NOMO-1 (cell line): ENCODE measurements around the gene UBE2H.
A peak's percentile ranks its signal among the peaks of the same experiment; 100 is the strongest.
"Not testable (repeated sequence)": the region's sequence is repeated elsewhere in the genome, so short reads cannot be mapped to it uniquely, and the experiment has no call there.

Experiments
- DNase-seq, 2 experiments: peaks; one replicate each; lab custom pipeline; 2025; ENCODE audit not compliant: unreplicated experiment in 2 of 2; lab: John Stamatoyannopoulos, UW

UBE2H gene

DNA sequence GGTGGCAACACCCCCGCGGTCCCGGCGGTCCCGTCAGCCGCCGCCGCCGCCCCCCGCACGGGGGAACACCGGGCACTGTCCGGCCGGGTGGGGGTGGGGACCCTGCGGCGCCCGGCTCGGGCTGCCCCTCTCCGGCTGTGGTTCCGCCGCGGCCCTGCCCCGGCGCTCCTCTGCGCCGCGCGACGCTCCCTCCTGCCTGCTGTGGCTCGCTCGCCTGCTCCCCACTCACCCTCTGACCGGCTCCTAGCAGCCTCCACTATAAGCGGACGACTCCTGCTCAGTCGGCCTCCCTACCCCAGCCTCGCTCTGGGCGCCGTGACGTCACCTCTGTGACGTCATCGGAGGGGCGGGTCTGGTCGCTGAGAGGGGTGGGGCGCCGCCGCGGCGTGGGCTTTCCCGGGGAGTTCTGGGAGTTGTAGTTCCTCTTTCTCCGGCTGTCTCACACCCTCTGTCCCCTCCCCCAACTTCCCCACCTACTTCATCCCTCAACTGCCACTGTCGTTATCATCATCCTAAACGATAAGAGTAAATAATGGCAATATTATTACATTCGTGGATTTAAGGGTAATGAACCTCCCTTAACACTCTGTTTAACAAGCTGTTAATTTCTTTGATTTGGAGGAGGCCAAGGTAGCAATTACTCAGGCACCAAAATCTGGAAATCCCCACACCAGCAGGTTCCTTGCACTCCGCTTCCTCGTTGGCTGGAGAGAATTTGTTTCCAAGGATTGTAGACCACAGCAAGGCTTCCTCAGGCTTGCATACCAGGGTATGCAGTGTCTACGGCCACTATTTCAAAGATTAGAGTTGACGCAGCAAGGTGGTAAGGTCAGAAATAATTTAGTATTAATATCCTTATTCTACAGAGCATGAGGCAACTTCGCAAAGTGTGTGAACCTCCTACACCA is at the start of gene UBE2H:
TSS of gene UBE2H (minus strand) at position 308 of the 908 bp plus-strand sequence. CDS start 405 bp downstream, outside the sequence.
- DNase-seq = peak; percentile 41 to 65

- DNase-seq = no peak
These were observed 45.7 kb upstream of the UBE2H start for GRCh38 chr7:129998446-129998845.

DNA sequence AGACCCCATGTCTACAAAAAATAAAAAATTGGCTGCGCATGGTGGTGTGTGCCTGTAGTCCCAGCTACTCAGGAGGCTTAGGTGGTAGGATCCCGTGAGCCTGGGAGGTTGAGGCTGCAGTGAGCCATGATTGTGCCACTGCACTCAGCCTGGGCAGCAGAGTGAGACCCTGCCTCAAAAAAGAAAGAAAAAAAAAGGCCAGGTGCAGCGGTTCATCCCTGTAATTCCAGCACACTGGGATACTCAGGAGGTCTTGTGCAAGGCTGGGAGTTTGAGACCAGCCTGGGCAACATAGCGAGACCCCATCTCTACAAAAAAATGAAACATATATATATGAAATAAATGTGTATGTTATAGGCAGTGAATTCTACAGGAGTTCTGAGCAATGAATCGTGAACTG is 44.5 kb upstream of the UBE2H start:
- no peak for DNase-seq

DNA sequence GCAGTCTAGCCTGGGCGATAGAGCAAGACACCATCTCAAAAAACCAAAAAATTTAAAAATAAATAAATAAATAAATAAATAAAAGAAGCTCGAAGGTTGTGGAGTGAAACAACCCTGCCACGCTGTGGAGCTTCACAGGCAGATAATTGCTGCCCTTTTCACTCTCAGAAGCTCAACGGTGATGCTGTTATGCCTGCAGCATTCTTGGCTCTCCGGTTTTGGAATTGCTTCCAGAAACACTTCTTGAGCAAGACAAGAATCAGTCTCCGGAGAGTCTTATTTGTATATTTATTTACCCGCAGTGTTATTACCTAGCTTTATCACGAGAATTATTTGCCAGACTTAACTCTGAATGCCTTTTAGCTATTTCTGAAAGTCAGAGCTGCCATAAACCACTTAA is 40.5 kb upstream of the UBE2H start:
- DNase-seq = no peak

DNA sequence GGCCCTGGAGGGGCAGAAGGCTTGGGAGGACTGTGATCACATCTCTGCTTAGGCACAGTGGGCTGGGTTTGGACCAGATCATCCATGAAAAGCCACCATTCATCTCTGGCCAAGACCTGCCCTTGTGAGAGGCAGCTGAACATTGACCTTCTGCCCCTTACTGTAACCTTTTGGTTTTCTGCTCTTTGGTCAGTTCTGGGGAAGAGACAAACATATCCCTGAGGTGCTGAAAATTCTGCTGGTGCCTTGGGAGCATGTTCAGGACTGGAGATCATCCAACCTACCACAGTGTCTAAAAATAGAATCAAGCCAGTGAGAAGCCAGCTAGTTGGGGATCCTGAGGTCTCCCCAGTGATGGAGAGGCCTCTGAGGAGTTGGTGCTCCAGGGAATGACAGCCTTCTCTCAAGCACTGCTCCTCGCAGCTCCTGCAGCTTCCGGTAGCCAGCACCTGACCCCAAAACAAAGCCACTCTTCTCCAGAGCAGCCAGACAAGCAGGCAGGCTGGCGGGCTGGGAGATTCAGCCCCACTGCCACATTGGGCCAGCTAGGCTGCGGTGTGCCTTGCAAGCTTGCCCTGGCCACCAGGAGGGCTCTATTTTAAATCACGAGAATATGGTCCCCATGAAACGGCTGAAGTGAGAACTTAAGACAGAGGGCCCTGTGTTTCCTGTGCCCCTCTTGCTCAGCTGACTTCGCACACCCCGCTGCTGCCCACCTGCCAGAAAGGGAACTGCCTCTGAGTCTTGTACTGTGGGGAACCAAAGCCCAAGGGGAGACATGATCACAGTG is 37.8 kb upstream of the UBE2H start:
- no peak for DNase-seq

- no peak for DNase-seq
These were observed 36.7 kb upstream of the UBE2H start for GRCh38 chr7:129989466-129989865.

- no peak for DNase-seq
These were observed 33.8 kb upstream of the UBE2H start for GRCh38 chr7:129986600-129986999.

DNA sequence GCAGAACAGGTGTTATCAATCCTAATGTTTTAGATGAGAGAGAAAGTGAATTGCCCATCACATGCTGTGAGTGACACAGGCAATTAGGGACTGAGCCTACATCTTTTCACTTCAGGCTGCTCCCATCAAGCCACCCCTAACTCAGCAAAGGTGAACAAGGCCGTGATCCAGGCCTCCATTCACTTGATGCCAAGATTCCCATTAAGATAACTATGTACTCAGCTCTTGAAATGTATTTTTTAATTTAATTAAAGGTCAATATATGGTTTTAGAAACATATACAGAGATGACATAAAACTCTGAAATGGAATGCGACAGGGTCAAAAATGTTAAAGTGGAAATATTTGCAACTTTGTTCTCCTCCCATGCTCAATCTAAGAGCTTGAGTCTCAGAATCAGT is 27.9 kb upstream of the UBE2H start:
- DNase-seq = no peak

DNA sequence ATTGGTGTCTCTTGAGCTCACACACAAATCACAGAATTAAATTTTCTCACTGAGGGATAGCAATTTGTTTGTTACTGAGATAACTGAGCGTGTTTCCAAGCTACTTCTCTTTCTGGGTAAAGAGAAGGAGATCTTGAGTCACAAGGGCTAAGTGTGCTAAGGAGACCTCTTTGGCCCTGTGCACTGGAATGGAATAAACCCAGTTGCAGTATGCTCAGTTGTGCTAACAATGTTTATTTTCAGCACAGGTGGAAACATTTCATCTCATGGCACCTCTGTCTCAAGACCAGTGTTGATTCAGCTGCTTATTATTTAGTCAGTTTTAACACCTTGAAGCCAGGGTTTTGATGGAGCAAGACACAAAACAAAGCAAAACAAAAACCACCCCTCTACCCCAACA is 22.5 kb upstream of the UBE2H start:
- no peak for DNase-seq

DNA sequence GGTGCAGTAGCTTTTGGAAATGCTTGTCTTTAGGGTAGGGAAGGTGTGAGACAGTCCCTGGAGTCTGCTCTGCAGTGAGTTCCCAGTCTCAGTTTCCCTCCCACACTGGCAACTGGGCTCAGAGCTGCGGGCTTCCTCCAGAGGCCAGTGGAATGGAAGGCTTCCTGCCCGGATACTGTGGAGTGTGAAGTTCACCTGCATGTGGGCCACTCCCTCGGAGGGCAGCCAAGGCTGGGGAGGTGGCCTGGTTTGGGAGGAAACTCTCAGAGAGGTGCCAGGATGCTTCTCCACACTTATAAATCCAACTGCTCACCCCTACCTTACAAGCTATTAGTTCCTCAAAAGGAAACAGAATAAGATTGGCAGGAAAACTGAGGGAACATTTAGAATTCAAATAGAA is 18.1 kb upstream of the UBE2H start:
- DNase-seq = no peak

GRCh38 chr7:129969881-129970446 is 17.2 kb upstream of the UBE2H start:
- DNase-seq = no peak

DNA sequence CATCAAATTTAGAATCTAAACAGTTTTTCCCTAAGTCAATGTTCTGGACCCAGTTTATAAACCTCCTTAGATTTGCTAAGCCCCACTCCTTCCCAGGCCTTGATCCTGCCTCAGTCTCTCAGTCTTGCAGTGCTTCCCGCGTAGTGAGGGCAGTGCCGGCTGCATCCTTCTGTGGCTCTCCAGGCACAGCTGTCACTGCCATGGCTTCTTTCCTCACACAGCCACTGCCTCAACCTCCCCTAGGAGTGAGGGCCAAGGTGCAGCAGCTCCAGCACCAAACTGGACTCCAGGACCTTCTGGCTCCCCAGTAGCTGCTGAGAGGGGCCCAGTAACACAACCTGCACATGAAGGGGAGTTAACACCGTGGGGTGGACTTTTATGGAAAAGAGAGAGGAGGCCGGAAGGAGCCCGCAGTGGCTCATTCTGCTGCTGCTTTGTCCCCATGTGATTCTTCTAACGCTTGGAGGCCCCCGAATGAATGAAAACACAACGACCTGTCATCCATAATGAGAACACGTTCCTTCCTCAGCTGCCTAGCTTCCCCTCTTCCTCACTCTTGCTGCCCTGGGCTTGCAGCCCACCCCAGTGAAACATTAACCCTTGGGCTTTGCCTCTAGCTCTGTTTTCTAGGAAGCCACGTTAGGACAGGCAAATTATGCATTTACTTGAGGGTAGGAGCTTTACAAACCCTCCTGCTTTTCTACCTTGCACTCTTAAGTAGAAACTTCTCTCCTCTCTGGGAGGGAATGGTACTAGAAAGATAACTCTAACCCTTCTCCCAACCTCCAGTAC is 16.0 kb upstream of the UBE2H start:
- no peak for DNase-seq

- not testable (repeated sequence) for DNase-seq
These were observed 7.4 kb upstream of the UBE2H start for GRCh38 chr7:129960204-129960475.

DNA sequence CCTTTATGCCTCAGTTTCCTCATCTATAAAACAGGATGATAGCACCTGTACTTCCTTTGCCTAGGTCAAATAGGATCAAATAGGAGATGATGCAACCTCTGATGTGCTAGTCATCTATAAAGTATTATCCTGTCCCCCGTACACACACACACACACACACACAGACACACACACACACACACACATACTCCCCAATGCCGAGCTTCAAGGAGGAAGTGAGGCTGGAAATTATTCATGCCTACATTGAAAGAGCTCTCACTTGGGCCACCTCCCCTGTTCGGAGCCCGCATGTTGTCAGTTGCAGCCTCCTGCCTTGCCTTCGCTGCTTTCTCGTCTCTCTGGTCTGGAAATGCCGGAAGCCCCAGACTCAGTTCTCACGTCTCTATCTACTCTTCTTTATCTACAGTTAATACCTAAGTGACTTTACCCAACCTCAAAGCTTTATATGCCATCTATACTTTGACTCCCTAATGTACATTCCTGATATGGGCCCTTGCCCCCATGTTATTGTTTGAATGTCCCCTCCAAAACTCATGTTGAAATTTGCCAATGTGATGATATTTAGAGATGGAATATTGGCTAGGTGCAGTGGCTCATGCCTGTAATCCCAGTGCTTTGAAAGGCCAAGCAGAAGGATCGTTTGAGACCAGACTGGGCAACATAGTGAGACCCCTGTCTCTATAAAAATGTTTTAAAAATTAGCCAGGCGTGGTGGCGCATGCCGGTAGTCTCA is 6.9 kb upstream of the UBE2H start:
- DNase-seq = peak; percentile 24 to 27

- peak in 1 of 2 experiments; percentile 22 for DNase-seq
These were observed 6.1 kb upstream of the UBE2H start for GRCh38 chr7:129958643-129959470.

DNA sequence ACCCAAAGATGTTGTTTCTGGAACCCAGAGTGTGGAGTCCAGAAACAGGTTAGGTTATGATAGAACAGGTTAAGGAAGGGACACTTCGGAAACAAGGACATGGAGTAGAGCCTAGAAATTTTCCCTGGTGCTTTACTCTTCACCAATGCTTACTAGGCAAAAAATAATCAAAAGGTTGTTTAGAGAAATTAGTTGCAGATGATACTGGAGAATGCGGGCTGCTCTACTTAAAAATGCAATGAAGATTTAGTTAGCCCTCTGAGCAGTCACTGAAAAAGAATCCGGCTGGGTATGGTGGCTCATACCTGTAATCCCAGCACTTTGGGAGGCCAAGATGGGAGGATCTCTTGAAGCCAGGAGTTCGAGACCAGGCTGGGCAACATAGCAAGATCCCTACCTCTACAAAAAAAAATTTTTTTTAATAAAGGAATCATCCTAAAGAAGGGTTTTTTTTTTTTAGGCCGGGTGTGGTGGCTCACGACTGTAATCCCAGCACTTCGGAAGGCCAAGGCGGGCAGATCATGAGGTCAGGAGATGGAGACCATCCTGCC is 3.3 kb upstream of the UBE2H start:
- DNase-seq = no peak

DNA sequence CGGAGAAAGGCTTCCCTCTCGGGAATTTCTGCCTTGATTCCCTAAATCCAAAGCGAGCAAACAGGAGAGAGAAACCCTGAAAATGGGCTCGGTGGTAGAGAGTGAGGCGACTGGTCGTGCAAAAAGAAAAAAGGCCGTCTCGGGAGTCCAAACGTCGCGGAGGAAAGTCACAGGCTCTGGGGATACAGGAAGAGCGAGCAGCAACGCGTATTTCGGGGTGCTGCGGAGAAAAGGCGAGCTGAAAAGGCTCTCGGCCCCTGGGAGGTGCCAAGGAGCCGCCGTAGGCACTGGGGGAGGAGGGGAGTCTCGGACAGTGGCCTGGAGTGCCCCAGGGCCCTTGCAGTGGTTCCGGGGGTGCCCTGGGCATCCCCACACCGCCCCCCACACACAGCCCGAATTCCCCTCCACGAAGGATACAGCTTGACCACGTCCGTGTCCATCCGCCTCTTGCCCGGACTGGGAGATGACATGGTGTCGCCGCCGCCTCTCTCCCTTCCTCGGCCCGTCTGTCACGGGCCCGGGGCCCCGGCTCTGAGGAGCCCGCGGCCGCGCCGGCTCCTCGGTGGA is 591 bp downstream of the UBE2H start:
- DNase-seq = no peak

GRCh38 chr7:129951226-129952085 is 1.3 kb downstream of the UBE2H start:
- no peak for DNase-seq
